ENCODE results near the gene ADAMTS8.
"Not testable (repeated sequence)": the region's sequence is repeated elsewhere in the genome, so short reads cannot be mapped to it uniquely, and the experiment has no call there.

The ADAMTS8 gene

GRCh38 chr11:130439876-130440275 lies 11.5 kb upstream of the ADAMTS8 start:
- ChIA-PET POLR2A (ENCODE audit: low non-redundant PET) (no interaction called here), CTCF (interaction anchor here (0.6 kb wide), 1 partner anchor 62 kb away, joined by 4 read pairs; no protein-coding TSS in a partner anchor)
- no peak overlapping the region for H3K27ac ChIP-seq
- TF ChIP-seq, protein P1, sequence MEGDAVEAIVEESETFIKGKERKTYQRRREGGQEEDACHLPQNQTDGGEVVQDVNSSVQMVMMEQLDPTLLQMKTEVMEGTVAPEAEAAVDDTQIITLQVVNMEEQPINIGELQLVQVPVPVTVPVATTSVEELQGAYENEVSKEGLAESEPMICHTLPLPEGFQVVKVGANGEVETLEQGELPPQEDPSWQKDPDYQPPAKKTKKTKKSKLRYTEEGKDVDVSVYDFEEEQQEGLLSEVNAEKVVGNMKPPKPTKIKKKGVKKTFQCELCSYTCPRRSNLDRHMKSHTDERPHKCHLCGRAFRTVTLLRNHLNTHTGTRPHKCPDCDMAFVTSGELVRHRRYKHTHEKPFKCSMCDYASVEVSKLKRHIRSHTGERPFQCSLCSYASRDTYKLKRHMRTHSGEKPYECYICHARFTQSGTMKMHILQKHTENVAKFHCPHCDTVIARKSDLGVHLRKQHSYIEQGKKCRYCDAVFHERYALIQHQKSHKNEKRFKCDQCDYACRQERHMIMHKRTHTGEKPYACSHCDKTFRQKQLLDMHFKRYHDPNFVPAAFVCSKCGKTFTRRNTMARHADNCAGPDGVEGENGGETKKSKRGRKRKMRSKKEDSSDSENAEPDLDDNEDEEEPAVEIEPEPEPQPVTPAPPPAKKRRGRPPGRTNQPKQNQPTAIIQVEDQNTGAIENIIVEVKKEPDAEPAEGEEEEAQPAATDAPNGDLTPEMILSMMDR (conservative IDR thresholded peaks at IDR 0.05; ENCODE audit: low read depth): no peak
- DNase-seq (ENCODE audit: low spot score): no peak

DNA sequence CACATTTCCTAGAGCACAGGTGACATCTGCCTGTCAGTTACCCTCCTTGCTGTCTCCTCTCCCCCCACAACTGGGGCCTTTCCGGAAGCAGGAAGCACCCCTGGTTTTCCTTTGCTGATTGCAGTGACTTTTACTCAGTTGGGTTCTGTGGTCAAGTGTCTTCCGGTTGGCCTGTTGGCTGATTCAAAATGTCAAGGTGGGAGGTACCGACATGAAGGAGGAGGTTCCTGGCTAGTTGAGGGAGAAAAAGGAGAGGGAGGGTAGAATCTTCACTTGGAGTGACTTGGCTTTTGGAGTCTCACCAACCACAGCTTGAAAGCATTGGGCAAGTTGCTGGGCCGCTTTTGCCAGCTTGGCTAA lies 10.7 kb upstream of the ADAMTS8 start:
- no peak for DNase-seq (ENCODE audit: low spot score)
- no peak overlapping the region for H3K27ac ChIP-seq
- CTCF ChIA-PET: no interaction called here

DNA sequence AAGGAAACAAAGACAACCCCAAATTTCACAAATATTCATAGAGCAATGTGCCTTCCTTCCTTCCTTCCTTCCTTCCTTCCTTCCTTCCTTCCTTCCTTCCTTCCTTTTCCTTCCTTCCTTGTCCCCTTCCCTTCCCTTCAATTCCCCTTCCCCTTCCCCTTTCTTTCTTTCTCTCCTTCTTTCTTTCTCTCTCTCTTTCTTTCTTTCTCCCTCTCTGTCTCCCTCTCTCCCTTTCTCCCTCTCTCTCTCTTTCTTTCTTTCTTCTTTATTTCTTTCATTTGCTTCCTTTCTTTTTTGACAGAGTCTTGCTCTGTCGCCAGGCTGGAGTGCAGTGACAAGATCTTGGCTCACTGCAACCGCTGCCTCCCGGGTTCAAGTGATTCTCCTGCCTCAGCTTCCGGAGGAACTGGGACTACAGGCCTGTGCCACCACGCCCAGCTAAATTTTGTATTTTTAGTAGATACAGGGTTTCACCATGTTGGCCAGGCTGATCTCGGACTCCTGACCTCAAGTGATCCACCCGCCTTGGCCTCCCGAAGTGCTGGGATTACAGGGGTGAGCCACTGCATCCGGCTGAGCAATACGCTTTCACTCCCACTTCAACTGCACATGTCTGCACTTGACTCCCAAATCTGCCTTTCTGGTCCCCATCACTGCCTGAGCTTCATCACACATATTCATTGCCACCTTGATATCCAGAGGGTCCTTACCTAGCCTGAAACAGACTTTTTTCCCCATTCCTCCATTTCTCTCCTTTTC lies 10.2 kb upstream of the ADAMTS8 start:
- CTCF ChIA-PET: interaction anchor here (4.7 kb wide), 1 partner anchor 422 kb away, joined by 74 read pairs; no protein-coding TSS in a partner anchor
- POLR2A ChIA-PET (ENCODE audit: low non-redundant PET); DNase-seq (ENCODE audit: low spot score): not testable (repeated sequence)
- peak overlapping the region; percentile 62 for H3K27ac ChIP-seq

More for the DNA sequence above, 10.7 kb upstream of the ADAMTS8 start:
- POLR2A ChIA-PET (ENCODE audit: low non-redundant PET): no interaction called here
- TF ChIP-seq, protein P1 (conservative IDR thresholded peaks at IDR 0.05; ENCODE audit: low read depth): no peak

GRCh38 chr11:130437848-130438247 lies 9.4 kb upstream of the ADAMTS8 start:
- CTCF ChIA-PET: interaction anchor here (4.7 kb wide), 1 partner anchor 423 kb away, joined by 74 read pairs; no protein-coding TSS in a partner anchor
- DNase-seq (ENCODE audit: low spot score): no peak
- H3K27ac ChIP-seq: peak overlapping the region; percentile 62
- TF ChIP-seq, protein P1 (conservative IDR thresholded peaks at IDR 0.05; ENCODE audit: low read depth): no peak
- POLR2A ChIA-PET (ENCODE audit: low non-redundant PET): no interaction called here

DNA sequence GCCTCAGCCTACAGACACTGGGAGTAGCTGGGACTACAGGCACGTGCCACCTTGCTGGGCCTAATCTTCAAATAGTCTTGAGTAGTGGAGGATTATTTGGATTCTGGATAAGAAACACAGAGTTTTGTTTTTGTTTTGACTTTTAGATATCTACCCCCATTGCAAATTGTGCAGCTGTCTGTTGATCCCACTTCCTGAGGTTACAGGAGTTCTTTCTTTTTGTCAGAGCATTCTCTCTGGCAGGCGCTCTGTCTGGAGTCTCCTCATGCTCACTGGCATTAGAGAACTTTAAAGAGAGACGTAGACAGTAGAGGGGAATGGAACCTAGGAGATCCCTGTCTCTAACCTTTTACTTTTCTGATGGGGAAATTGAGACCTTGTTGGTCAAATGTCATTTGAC lies 7.8 kb upstream of the ADAMTS8 start:
- ChIA-PET POLR2A (ENCODE audit: low non-redundant PET) (no interaction called here), CTCF (interaction anchor here (1.0 to 4.7 kb wide), 3 partner anchors 195 to 425 kb away, joined by 3 to 74 read pairs (median 5); no protein-coding TSS in a partner anchor)
- peak overlapping the region; percentile 43; the same call in 1 of the 2 replicates for H3K27ac ChIP-seq
- TF ChIP-seq, protein P1 (conservative IDR thresholded peaks at IDR 0.05; ENCODE audit: low read depth): no peak
- DNase-seq (ENCODE audit: low spot score): no peak

GRCh38 chr11:130435671-130436070 lies 7.3 kb upstream of the ADAMTS8 start:
- DNase-seq (ENCODE audit: low spot score): no peak
- H3K27ac ChIP-seq: peak overlapping the region; percentile 43; the same call in 1 of the 2 replicates
- CTCF ChIA-PET: interaction anchor here (0.6 to 4.7 kb wide), 10 partner anchors 8 to 464 kb away, joined by 3 to 74 read pairs (median 4); no protein-coding TSS in a partner anchor
- TF ChIP-seq, protein P1 (conservative IDR thresholded peaks at IDR 0.05; ENCODE audit: low read depth): no peak
- POLR2A ChIA-PET (ENCODE audit: low non-redundant PET): no interaction called here

Data from RWPE1 (cell line).